H1 (cell line): ENCODE results near the gene DNAJC11. TPM values are rescaled to one million over a fixed set of nuclear protein-coding genes. Genes with fewer than 3 reads are reported as not detected.

ENCODE experiments used
- polyA plus RNA-seq, 7 experiments: library from polyadenylated mRNA; depleted of rRNA in 3 of 7; stranded (reverse) in 5 of 7; unstranded in 2 of 7; fragments of >200 nt in 5 of 7; fragments of 200-250 nt in 2 of 7; gene quantifications; 1 replicate in 5 of 7; 2 replicates in 1 of 7; 4 replicates in 1 of 7; pipeline versions ENCODE4 v1.2.1 to v1.2.3, GENCODE V29; 2011 to 2013; ENCODE audit warnings: missing spikeins in 2 of 7, mixed read lengths in 2 of 7
- total RNA-seq: library from RNA; stranded (reverse); fragmentation: NEBNext Ultra II Directional; extraction: Animal tissue kit (Norgen Biotek cat#: 25700); gene quantifications from 2 replicates; pipeline ENCODE4 v1.2.1, GENCODE V29; 2021
- TF ChIP-seq, protein P1 (sequence below): IDR thresholded peaks from 2 replicates; pipeline ENCODE4 v1.6.1; 2012; ENCODE audit warnings: low read length, inconsistent platforms

DNAJC11 gene
- total and polyA plus RNA-seq, 2 of the 8 experiments (the other 6 are each of a cell fraction or from before 2014, with no cell fraction given), result 43.9 to 90.9 TPM

DNA sequence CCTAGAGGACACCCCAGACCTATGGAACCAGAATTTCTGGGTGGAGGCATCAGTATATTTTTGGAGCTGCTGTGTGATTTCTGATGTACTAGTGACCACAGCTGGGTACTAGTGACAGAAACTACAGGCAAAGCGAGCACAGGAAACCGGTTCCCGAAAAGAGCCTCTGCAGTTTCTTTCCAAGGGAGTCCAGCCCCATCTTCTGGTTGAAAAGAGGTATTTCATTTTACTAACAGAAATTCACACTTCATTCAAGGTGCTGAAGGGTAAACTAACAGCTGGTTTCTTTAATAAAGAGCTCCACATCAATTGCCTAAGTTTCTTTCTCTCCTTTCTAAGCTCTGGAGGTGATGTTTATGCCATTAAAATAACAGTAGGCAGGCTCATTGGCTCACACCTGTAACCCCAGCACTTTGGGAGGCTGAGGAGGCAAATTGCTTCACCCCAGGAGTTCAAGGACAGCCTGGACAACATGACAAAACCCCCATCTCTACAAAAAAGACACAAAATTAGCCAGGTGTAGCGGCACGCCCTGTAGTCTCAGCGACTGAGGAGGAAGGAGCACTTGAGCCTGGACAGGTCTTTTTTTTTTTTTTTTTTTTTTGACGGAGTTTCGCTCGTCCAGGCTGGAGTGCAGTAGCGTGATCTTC, 55.0 kb downstream of the DNAJC11 start (continued):
- TF ChIP-seq, protein P1, sequence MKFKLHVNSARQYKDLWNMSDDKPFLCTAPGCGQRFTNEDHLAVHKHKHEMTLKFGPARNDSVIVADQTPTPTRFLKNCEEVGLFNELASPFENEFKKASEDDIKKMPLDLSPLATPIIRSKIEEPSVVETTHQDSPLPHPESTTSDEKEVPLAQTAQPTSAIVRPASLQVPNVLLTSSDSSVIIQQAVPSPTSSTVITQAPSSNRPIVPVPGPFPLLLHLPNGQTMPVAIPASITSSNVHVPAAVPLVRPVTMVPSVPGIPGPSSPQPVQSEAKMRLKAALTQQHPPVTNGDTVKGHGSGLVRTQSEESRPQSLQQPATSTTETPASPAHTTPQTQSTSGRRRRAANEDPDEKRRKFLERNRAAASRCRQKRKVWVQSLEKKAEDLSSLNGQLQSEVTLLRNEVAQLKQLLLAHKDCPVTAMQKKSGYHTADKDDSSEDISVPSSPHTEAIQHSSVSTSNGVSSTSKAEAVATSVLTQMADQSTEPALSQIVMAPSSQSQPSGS, result 0 out of 2 replicates have a peak, but pooled peaks have one; percentile 35
